ENCODE data around the gene NKX3-2.
"Not testable (repeated sequence)": the region's sequence is repeated elsewhere in the genome, so short reads cannot be mapped to it uniquely, and the experiment has no call there.

Gene NKX3-2

DNA sequence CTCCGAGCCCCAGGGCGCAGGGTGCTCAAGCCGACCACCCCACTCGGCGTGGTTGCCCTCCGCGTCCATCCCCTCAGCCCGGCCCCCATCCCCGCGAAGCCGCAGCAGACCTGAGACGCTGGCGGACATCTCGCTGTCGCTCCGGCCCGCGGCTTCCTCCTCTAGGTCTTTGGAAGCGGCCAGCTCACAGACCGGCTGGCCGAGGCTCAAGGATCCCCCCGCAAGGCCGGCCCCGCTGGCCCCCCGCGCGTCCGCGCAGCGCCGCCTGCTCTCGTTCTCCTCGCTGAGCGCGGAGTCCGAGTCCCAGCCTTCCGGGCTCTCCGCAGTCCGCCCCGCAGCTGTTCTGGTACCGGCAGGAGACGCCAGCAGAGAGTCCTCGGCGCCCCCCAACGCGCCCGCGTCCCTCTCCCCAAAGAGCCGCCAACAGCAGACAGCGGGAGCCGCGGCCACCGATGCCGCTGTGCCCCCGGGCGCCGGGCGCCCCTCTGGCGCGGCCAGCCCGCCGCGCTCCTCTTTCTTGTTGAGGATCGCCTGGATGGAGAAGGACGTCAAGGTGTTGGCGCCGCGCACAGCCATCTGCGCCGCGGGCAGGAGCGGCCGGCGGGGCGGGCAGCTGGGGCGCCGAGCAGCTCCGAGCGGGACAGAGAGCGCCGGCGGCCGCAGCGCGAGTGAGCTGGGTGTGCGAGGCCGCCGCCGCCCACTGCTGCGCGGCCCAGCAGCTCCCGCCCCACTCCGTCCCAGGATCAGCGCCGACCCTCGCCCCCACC lies at the start of gene NKX3-2:
Gene NKX3-2, minus strand, starts transcription at position 670 of the 767 bp plus-strand sequence. Its CDS starts 94 bp downstream, at position 576.
- DNase-seq (ENCODE audit: low read depth), result no peak

- no peak for DNase-seq (ENCODE audit: low read depth)
Measured at GRCh38 chr4:13592220-13592619, 47.9 kb upstream of the NKX3-2 start.

DNA sequence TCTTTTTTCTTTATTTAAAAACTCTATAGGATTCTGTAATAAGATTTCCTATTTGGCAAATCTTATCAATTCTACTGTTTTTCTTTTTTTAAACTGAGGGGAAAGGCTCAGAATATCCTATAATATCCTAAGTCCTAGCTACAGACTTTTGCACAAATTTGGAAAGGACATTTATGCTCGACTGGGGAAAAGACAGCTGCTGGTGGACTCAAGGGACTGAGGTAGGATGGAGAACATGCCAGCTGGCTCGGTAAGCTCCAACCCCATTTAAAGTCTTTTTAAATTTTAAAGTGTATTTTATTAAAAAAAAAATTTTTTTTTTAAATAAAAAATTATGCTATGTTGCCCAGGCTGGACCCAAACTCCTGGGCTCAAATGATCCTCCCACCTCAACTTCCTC lies 46.5 kb upstream of the NKX3-2 start:
- DNase-seq (ENCODE audit: low read depth), result no peak

GRCh38 chr4:13588954-13589353 lies 44.6 kb upstream of the NKX3-2 start:
- no peak for DNase-seq (ENCODE audit: low read depth)

- no peak for DNase-seq (ENCODE audit: low read depth)
Measured at GRCh38 chr4:13584481-13584880, 40.2 kb upstream of the NKX3-2 start.

- DNase-seq (ENCODE audit: low read depth), result no peak
Measured at GRCh38 chr4:13580036-13580435, 35.7 kb upstream of the NKX3-2 start.

GRCh38 chr4:13577660-13578059 lies 33.4 kb upstream of the NKX3-2 start:
- DNase-seq (ENCODE audit: low read depth), result no peak

GRCh38 chr4:13570916-13571315 lies 26.6 kb upstream of the NKX3-2 start:
- DNase-seq (ENCODE audit: low read depth), result no peak

DNA sequence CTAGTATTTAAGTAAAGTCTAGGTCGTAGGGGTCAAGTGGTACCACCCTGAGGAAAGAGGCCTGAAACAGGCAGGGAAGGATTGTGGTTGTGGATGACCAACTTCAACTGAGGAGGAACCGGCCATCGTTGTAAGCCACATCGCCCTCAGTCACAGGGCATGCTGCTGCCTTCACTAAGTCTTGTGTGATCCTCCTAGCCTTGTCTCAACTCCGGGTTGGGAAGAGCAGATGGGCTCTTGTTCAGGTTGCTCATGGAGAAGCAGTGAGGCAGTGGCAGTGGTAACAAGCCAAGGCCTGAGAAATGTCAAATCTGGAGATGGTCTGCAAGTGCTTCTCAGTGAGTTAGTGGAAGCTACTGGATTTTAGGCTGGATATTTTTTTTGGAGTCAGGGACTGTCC lies 22.8 kb upstream of the NKX3-2 start:
- no peak for DNase-seq (ENCODE audit: low read depth)

DNA sequence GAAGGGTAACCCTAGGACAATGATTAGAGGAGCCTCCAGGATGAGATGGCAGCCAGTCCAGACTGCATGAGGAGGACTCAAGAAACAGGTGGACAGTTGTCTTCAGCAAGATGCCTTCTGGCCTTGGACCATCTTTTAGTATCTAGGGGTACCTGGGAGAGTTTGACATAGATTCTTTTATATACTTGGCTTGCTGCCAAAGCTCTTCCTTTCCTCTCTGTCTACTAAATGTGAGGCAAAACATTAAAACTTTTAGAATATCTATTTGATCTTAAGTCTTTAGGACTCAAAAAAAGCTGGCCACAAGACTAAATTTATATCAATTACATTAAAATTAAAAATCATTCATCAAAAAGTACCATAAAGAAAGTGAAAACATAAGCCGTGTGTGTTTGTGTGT lies 18.6 kb upstream of the NKX3-2 start:
- no peak for DNase-seq (ENCODE audit: low read depth)

DNA sequence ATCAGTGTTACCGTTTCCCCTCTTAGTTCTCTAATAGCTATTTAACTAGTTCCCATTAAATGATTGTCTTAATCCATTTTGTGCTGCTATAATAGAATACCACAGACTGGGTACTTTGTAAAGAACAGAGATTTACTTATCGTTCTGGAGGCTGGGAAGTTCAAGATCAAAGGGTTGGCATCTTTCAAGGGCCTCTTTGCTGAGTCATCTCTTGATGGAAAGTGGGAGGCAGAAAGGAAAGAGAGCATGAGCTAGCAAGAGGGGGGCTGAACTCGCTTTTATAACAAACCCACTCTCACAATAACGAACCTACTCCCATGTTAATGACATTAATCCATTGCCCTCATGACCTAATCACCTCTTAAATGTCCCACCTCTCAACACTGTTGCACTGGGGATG lies 17.4 kb upstream of the NKX3-2 start:
- DNase-seq (ENCODE audit: low read depth), result no peak

DNA sequence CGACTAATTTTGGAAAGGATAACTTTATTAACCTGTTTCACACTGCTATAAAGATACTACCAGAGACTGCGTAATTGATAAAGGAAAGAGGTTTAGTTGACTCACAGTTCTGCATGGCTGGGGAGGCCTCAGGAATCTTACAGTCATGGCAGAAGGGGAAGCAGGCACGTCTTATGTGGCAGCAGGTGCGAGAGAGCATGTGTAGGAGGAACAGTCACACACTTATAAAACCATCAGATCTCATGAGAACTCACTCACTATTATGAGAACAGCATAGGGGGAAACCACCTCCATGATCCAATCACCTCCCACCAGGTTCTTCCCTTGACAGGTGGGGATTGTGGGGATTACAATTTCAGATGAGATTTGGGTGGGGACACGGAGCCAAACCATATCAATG lies 15.8 kb upstream of the NKX3-2 start:
- DNase-seq (ENCODE audit: low read depth), result not testable (repeated sequence)

- DNase-seq (ENCODE audit: low read depth), result no peak
Measured at GRCh38 chr4:13559413-13559812, 15.1 kb upstream of the NKX3-2 start.

GRCh38 chr4:13558881-13559280 lies 14.6 kb upstream of the NKX3-2 start:
- DNase-seq (ENCODE audit: low read depth), result no peak

DNA sequence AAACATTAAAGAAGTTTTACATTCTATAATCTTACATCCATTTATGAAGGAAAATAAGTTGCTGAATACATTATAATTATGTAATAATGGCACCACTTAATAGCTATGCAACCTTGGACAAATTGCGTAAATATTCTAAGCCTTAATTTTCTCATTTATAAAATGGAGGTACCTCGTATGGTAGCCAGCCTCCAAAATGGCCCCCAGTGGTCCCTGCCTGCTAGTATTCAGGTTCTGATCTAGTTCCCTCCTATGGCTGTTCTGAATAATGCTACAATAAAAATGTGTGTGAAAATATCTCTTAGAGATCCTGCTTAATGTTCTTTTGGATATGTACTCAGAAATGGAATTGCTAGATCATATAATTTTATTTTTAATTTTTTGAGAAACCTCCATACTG lies 11.0 kb upstream of the NKX3-2 start:
- no peak for DNase-seq (ENCODE audit: low read depth)

GRCh38 chr4:13553081-13553480 lies 8.8 kb upstream of the NKX3-2 start:
- no peak for DNase-seq (ENCODE audit: low read depth)

GRCh38 chr4:13548984-13549546 lies 4.8 kb upstream of the NKX3-2 start:
- peak; percentile 79 for DNase-seq (ENCODE audit: low read depth)

DNA sequence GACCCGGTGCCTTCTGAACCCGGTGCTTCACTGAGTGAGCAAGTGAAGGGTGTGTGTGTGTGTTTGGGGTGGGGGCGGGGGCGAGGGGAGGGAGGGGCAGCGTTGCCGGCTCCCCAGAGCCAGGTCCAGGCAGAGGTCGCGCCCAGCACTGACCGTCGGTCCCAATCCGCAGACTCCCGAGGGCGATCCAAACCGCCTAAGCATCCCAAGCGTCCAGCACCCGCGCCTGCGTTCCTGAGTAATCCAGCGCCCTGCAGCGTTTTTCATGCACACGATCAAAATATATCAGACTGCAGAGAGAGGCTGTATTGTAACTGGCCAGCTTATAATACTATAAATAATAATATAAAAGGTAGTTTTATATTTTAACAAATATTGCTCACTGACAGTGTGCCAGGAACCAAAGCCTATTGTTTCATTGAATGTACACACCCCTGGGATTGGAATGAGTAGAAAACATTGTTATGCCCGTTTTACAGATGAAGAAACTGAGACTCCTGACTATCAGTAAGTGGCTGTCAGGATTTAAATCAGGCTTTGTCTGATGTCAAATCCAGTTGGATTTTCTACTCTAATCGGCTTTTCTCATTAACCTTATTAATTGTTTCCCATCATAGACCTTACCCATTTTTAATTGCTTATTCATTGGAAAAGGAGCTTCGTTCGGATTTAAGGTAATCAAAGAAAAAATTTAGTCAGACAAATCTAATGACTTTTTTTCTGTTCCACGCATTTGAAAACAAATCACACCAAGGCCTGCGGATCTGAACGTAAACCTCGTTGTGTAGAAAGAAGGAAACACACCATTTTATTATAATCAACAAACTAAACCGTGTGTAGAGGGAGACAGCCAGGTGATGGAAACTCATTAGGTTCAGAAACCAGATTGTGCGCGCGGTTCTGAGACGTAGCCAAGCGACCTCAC lies 4.0 kb upstream of the NKX3-2 start:
- no peak for DNase-seq (ENCODE audit: low read depth)

- no peak for DNase-seq (ENCODE audit: low read depth)
Measured at GRCh38 chr4:13547485-13548041, 3.3 kb upstream of the NKX3-2 start.

- DNase-seq (ENCODE audit: low read depth), result no peak
Measured at GRCh38 chr4:13546941-13547484, 2.7 kb upstream of the NKX3-2 start.

DNA sequence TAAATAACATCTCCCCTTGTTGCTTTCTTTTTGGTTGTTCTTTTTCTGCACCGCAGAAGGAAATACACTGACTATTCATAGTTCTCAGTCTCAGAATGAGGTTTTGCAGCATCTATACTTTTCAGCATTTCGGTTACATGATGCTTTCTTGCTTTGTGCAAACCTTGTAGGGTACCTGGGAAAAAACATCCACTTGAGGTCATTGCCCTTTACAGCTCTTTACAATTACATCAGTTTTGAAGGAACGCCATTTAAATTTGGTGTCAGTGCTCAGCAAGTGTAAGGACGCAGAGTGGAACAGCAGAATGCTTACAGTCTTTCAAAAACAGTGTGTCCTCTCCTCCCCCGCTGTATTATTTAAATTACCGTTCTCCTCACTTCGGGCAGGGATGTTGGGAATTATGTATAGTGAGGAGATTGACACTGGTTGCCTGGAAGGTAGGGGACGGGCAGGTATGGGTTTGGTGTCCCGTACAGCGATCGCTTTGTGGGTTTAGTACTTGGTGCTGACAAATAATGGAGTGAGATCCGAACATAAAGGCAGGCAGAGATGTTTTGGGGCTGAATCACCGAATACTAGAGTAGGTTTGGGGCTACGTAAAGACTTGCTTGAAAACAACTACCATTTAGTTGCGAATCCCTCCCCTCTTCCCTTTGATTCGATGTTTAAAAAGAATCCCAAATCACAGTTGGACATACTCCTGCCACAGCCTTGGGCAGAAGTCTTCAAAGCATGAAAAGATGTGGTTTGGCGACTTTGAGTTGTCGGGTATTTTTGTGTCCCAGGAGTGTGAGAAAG lies 2.0 kb upstream of the NKX3-2 start:
- no peak for DNase-seq (ENCODE audit: low read depth)
